Fibroblast of upper back skin (primary cell): ENCODE results near the gene SYN1.
"Not testable (repeated sequence)": the region's sequence is repeated elsewhere in the genome, so short reads cannot be mapped to it uniquely, and the experiment has no call there.

ENCODE experiments used
- DNase-seq: peaks from one replicate; pipeline ENCODE4 v3.0.0-alpha.2; 2013

Gene SYN1

GRCh38 chrX:47633689-47634590 is 14.3 kb upstream of the SYN1 start:
- DNase-seq, result no peak

DNA sequence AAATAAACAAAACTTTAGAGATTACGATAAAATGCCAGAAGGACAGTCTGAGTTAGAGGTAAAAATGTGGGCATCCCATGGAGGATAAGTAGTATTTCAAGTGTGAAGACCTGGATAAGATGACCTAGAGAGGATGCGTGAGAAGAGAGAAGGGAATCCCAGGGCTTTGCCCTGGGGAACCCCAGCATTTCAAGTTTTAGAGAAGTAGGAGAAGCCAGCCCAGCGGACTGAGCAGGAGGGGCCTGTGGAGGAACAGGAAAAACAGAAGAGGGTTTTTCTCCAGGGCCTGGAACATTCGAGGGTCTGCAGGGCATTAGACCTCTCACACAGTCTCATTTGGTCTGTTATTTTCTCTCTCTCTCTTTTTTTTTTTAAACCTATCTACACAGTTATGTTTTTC is 13.0 kb upstream of the SYN1 start:
- DNase-seq, result no peak

GRCh38 chrX:47631676-47632075 is 12.0 kb upstream of the SYN1 start:
- DNase-seq, result no peak

GRCh38 chrX:47629419-47630200 is 10.0 kb upstream of the SYN1 start, which contains the start of gene CFP:
Gene CFP (minus strand): TSS chrX:47629930. CDS start chrX:47629844, 86 bp downstream.
- DNase-seq, result no peak

- no peak for DNase-seq
Measured at GRCh38 chrX:47628982-47629381, 9.3 kb upstream of the SYN1 start.

- no peak for DNase-seq
Measured at GRCh38 chrX:47625365-47625764, 5.7 kb upstream of the SYN1 start.

- DNase-seq, result peak; percentile 77
Measured at GRCh38 chrX:47623540-47624027, 3.9 kb upstream of the SYN1 start.

- DNase-seq, result no peak
Measured at GRCh38 chrX:47621851-47622250, 2.2 kb upstream of the SYN1 start.

- DNase-seq, result no peak
Measured at GRCh38 chrX:47620303-47620685, 637 bp upstream of the SYN1 start.

DNA sequence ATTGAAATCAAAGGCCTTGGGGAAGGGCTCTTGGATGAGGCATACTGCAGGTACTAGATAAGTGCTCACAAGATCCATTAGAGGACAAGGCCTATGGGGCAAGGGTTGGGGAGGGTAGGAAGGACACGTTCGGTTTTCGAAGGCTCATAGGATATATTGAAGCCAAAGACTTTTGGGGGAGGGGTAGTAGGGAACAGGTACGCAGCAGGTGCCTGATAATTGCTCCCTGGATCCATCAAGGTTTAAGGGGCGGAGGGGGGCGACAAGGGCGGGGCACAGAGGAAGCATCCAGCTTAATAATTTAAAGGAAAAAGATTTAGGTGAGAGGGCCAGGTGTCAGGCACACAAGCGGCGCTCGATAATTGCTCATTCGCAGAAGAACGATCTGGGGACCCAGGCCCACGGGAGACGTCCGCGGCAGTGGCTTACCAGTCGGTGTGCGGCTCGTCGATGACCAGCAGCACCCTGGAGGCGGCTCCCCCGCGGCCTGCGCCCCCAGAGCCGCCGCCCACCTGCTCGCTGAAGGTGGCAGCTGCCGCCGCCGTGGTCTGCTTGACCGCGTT is 653 bp downstream of the SYN1 start:
- DNase-seq, result no peak

GRCh38 chrX:47614618-47615017 is 5.0 kb downstream of the SYN1 start:
- DNase-seq, result no peak

- no peak for DNase-seq
Measured at GRCh38 chrX:47613082-47613481, 6.6 kb downstream of the SYN1 start.

- DNase-seq, result no peak
Measured at GRCh38 chrX:47612418-47612817, 7.2 kb downstream of the SYN1 start.

- no peak for DNase-seq
Measured at GRCh38 chrX:47611926-47612325, 7.7 kb downstream of the SYN1 start.

- DNase-seq, result no peak
Measured at GRCh38 chrX:47611489-47611888, 8.2 kb downstream of the SYN1 start.

DNA sequence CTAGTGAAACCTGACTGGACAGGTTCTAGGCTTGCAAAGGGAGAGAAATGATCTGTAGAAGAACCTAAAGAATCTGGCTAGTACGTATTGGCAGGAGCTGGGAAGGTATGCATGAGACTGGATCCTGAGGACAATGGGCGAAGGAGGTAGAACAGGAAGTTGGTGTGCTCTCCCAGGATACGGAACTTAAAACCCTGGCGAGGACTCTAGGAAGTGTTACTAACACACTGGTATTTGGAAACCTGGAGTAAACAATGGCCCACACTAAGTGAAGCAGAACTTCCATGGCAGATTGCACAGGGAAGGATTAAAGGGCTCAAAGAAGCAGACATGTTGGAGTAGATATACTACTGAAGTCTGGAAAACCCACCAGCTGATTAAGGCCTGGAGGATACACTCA is 9.1 kb downstream of the SYN1 start:
- no peak for DNase-seq

DNA sequence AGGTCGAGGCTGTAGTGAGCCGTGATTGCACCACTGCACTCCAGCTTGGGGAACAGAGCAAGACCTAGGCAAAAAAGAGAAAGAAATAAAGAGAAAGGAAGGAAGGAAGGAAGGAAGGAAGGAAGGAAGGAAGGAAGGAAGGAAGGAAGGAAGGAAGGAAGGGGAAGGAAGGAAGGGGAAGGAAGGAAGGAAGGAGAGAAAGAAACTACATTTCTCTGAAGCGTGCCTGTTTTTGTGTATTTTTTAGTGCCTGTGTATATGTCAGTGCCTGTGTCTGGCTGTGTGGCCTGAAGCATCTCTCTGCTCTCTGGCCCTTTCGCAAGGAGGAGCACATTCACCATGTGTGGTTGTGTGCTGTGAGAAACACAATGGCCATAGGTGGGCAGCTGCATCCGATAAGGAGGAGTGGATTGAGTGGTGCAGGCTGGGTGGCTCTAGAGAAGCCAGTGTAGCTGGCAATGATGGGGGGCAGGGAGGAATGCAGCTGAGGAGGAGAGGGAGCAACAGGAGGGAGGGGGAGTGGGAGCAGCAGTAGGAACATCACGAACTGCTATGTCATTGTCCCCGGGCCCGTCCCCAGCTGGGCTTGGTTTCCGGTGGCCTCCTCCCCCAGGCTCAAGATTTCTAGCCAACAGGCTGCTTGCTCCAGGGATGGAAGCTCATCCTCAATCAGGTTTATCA is 11.4 kb downstream of the SYN1 start:
- DNase-seq, result no peak

DNA sequence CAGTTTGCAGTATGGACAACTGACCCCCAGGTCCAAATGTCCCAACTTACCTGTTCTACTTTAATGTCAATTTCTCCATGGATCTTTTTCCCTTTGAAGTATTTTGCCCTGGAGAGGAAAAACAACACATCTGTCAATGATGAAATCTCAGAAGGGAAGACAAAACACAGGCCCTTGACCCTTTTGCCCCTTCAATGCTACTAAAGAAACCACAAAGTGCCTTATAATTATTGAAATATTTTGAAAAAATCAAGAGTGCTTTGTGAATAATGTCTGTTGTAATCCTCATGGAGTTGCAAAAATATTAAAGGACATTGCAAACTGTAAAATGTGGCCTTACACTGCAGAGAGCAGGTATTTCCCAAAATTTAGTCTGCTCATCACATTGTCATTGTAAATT is 12.6 kb downstream of the SYN1 start:
- DNase-seq, result no peak

DNA sequence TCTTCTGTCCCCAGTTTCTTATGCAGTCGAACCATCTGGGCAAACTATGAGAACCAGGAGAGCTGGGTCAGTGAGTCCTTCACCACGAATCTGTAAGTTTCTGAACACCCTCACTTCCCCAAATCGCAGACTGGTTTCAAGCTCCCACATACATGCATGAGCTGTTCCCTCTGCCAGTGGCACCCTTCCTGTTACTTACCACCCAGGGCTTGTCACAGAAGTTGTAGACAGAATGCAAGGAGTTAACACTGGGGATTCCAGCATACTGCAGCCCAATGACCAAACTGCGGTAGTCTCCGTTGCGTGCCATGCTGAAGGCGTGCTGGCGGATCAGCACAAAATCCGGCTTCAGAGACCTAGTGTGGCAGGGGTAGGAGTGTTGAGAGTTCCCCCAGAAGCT is 14.6 kb downstream of the SYN1 start:
- no peak for DNase-seq

DNA sequence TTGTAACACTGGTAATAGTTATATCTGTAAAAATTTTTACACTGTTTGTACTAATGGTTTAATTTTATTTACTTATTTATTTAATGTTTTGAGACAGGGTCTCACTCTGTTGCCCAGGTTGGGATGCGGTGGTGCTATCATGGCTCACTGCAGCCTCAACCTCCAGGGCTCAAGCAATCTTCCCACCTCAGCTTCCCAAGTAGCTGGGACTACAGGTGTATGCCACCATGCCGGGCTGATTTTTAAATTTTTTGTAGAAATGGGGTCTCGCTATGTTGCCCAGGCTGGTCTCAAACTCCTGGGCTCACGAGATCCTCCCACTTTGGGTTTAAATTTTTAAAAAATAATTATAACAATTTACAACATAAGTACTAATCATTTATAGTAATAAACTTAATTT is 16.5 kb downstream of the SYN1 start:
- DNase-seq, result not testable (repeated sequence)

DNA sequence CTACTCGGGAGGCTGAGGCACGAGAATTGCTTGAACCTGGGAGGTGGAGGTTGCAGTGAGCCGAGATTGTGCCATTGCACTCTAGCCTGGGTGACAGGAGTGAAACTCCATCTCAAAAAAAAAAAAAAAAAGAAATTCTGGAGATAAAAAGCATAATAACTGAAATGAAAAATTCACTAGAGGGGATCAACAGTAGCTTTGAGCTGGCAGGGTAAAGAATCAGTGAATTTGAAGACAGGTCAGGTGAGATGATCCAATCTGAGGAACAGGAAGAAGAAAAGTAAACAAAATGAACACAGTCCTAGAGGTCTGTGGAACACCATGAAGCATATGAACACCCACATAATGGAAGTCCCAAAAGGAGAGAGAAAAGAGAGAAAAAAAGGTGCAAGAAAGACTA is 22.4 kb downstream of the SYN1 start:
- no peak for DNase-seq

GRCh38 chrX:47596256-47596655 is 23.4 kb downstream of the SYN1 start:
- no peak for DNase-seq

GRCh38 chrX:47595716-47596251 is 23.9 kb downstream of the SYN1 start:
- peak; percentile 52 for DNase-seq
